ENCODE data around the gene GABBR2.

DNA sequence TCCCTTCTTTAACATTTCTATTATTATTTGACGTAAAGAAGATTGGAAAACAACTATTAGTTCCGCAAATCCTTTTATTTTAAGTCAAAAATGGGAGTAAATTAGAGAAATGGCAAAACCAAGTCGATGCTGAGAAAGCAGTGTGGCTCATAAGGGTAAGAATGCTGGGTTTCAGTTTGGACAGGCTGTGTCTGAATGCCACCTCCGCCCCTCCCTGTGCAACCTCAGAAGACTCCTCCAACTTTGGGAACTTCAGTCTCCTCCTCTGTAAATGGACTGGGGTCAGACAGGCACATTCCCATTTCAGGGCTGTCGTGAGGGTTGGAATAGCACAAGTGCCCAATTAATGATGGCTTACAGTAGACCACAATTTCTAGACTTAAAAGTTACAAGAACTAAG is 154.0 kb downstream of the GABBR2 start:
- TF ChIP-seq, protein P1, sequence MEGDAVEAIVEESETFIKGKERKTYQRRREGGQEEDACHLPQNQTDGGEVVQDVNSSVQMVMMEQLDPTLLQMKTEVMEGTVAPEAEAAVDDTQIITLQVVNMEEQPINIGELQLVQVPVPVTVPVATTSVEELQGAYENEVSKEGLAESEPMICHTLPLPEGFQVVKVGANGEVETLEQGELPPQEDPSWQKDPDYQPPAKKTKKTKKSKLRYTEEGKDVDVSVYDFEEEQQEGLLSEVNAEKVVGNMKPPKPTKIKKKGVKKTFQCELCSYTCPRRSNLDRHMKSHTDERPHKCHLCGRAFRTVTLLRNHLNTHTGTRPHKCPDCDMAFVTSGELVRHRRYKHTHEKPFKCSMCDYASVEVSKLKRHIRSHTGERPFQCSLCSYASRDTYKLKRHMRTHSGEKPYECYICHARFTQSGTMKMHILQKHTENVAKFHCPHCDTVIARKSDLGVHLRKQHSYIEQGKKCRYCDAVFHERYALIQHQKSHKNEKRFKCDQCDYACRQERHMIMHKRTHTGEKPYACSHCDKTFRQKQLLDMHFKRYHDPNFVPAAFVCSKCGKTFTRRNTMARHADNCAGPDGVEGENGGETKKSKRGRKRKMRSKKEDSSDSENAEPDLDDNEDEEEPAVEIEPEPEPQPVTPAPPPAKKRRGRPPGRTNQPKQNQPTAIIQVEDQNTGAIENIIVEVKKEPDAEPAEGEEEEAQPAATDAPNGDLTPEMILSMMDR (IDR thresholded peaks at IDR 0.05; ENCODE audit: low read depth, low read length, poor library complexity, severe bottlenecking) = no peak
- TF ChIP-seq EZH2phosphoT487 (IDR thresholded peaks at IDR 0.05; ENCODE audit: borderline replicate concordance, low read length) = no peak
